Bronchial epithelial cell (primary cell): Measurements from ENCODE around the gene ISCU. TPM values are rescaled to one million over a fixed set of nuclear protein-coding genes. Genes with fewer than 3 reads are reported as not detected.
A peak's percentile ranks its signal among the peaks of the same experiment; 100 is the strongest.

Source experiments
- DNase-seq: peaks from one replicate; pipeline ENCODE4 v3.0.0-alpha.2; 2010; ENCODE audit warnings: low read depth
- FAIRE-seq: peaks from 2 replicates; lab custom pipeline; 2011; peaks lifted over from hg19 to GRCh38; lab: Jason Lieb, UNC
- H3K27me3 ChIP-seq: 2 replicates; pipeline ENCODE4 v1.5.1; 2011; ENCODE audit warnings: low read length; ENCODE audit not compliant: control insufficient read depth, insufficient read depth
- H3K36me3 ChIP-seq: 2 replicates; pipeline ENCODE4 v1.5.1; 2011; ENCODE audit warnings: low read length; ENCODE audit not compliant: control insufficient read depth, insufficient read depth
- H3K4me3 ChIP-seq: 2 replicates; pipeline ENCODE4 v1.5.1; 2011; ENCODE audit warnings: mild to moderate bottlenecking, low read depth, low read length, control low read depth
- CTCF ChIP-seq: IDR thresholded peaks from 2 replicates; pipeline ENCODE4 v1.5.1; 2011; ENCODE audit warnings: mild to moderate bottlenecking, moderate library complexity, low read length, control low read depth, inconsistent platforms; ENCODE audit not compliant: insufficient read depth, severe bottlenecking
- total RNA-seq: library from RNA; depleted of rRNA; stranded (reverse); fragments of >200 nt; gene quantifications from 2 replicates; pipeline ENCODE4 v1.2.1, GENCODE V29; 2014

The ISCU gene
- total RNA-seq, 1 donor from 2014 or later, result 155 TPM

GRCh38 chr12:108517288-108518100 lies 44.9 kb upstream of the ISCU start:
- FAIRE-seq, result no peak
- no peak for DNase-seq
- no peak for TF ChIP-seq CTCF

GRCh38 chr12:108518101-108518715 lies 44.2 kb upstream of the ISCU start:
- TF ChIP-seq CTCF, result no peak
- Histone ChIP-seq H3K36me3 (peaks cover 18% of the 10 kb centered on the region), H3K27me3 (no peaks in the 10 kb centered on the region), H3K4me3 (no peak overlapping the region)
- DNase-seq, result no peak
- peak; percentile 50 for FAIRE-seq

More at GRCh38 chr12:108517288-108518100, 44.9 kb upstream of the ISCU start:
- Histone ChIP-seq H3K4me3 (no peak overlapping the region), H3K27me3 (no peaks in the 10 kb centered on the region), H3K36me3 (peaks cover 16% of the 10 kb centered on the region)

GRCh38 chr12:108518716-108519496 lies 43.5 kb upstream of the ISCU start:
- FAIRE-seq, result peak; percentile 40
- no peaks in the 10 kb centered on the region for H3K27me3 ChIP-seq
- no peak overlapping the region for H3K4me3 ChIP-seq
- DNase-seq, result no peak
- TF ChIP-seq CTCF, result no peak
- peaks cover 21% of the 10 kb centered on the region for H3K36me3 ChIP-seq

GRCh38 chr12:108519558-108519957 lies 42.8 kb upstream of the ISCU start:
- Histone ChIP-seq H3K27me3 (no peaks in the 10 kb centered on the region), H3K36me3 (peaks cover 27% of the 10 kb centered on the region), H3K4me3 (no peak overlapping the region)
- no peak for FAIRE-seq
- no peak for DNase-seq
- TF ChIP-seq CTCF, result no peak

- no peak for FAIRE-seq
- H3K4me3 ChIP-seq, result no peak overlapping the region
These were observed 39.0 kb upstream of the ISCU start for GRCh38 chr12:108523365-108523764.

More at GRCh38 chr12:108523365-108523764, 39.0 kb upstream of the ISCU start:
- no peaks in the 10 kb centered on the region for H3K27me3 ChIP-seq
- no peak for DNase-seq
- peaks cover 39% of the 10 kb centered on the region for H3K36me3 ChIP-seq
- TF ChIP-seq CTCF, result no peak
